ENCODE data around the gene SNTB2. TPM values are rescaled to one million over a fixed set of nuclear protein-coding genes. Genes with fewer than 3 reads are reported as not detected.

SNTB2 gene
- total RNA-seq, 2 donors from 2014 or later = 33.7 to 53.0 TPM

- no peak overlapping the region for H3K27ac ChIP-seq
- TF ChIP-seq POLR2A (IDR thresholded peaks at IDR 0.05) (no peak), POLR2AphosphoS5 (IDR thresholded peaks at IDR 0.05) (no peak), CTCF (IDR thresholded peaks at IDR 0.05) (no peak)
- no peaks in the 10 kb centered on the region for H3K9me3 ChIP-seq
- H3K27me3 ChIP-seq (replicated peaks; ENCODE audit: insufficient read depth) = no peaks in the 10 kb centered on the region
- H3K4me1 ChIP-seq (replicated peaks) = no peaks in the 10 kb centered on the region
- DNase-seq (ENCODE audit: low spot score) = no peak
- intact Hi-C loops (cut with DNase I) = no loop called here
- WGBS = 52% methylated on average over 1 of the region's 1 CpG
- H3K4me3 ChIP-seq = no peak overlapping the region
- H3K36me3 ChIP-seq = no peaks in the 10 kb centered on the region
Observed at GRCh38 chr16:69160192-69160591, 26.8 kb upstream of the SNTB2 start.

- Histone ChIP-seq H3K4me1 (replicated peaks) (no peaks in the 10 kb centered on the region), H3K36me3 (no peaks in the 10 kb centered on the region), H3K27ac (no peak overlapping the region), H3K4me3 (no peak overlapping the region), H3K27me3 (replicated peaks; ENCODE audit: insufficient read depth) (no peaks in the 10 kb centered on the region), H3K9me3 (no peaks in the 10 kb centered on the region)
- TF ChIP-seq CTCF (IDR thresholded peaks at IDR 0.05) (no peak), POLR2A (IDR thresholded peaks at IDR 0.05) (no peak), POLR2AphosphoS5 (IDR thresholded peaks at IDR 0.05) (no peak)
- no peak for DNase-seq (ENCODE audit: low spot score)
- intact Hi-C loops (cut with DNase I) = no loop called here
- 80% methylated on average over 6 of the region's 6 CpGs for WGBS
Observed at GRCh38 chr16:69165584-69165983, 21.4 kb upstream of the SNTB2 start.

- Histone ChIP-seq H3K27ac (no peak overlapping the region), H3K36me3 (no peaks in the 10 kb centered on the region)
- 37% methylated on average over 8 of the region's 8 CpGs for WGBS
Observed at GRCh38 chr16:69166221-69166833, 20.6 kb upstream of the SNTB2 start.

GRCh38 chr16:69166946-69167930 lies 19.7 kb upstream of the SNTB2 start:
- TF ChIP-seq POLR2AphosphoS5 (IDR thresholded peaks at IDR 0.05) (no peak), POLR2A (IDR thresholded peaks at IDR 0.05) (no peak), CTCF (IDR thresholded peaks at IDR 0.05) (no peak)
- no peak overlapping the region for H3K27ac ChIP-seq
- DNase-seq (ENCODE audit: low spot score) = no peak
- WGBS = 68% methylated on average over 7 of the region's 7 CpGs
- no peaks in the 10 kb centered on the region for H3K4me1 ChIP-seq (replicated peaks)
- intact Hi-C loops (cut with DNase I) = no loop called here
- H3K4me3 ChIP-seq = no peak overlapping the region
- no peaks in the 10 kb centered on the region for H3K9me3 ChIP-seq
- H3K27me3 ChIP-seq (replicated peaks; ENCODE audit: insufficient read depth) = no peaks in the 10 kb centered on the region
- no peaks in the 10 kb centered on the region for H3K36me3 ChIP-seq

More at GRCh38 chr16:69166221-69166833, 20.6 kb upstream of the SNTB2 start:
- intact Hi-C loops (cut with DNase I) = no loop called here
- H3K4me3 ChIP-seq = no peak overlapping the region
- no peaks in the 10 kb centered on the region for H3K9me3 ChIP-seq
- no peak for DNase-seq (ENCODE audit: low spot score)
- H3K4me1 ChIP-seq (replicated peaks) = no peaks in the 10 kb centered on the region
- TF ChIP-seq POLR2AphosphoS5 (IDR thresholded peaks at IDR 0.05) = no peak
- TF ChIP-seq POLR2A (IDR thresholded peaks at IDR 0.05) = no peak
- no peak for TF ChIP-seq CTCF (IDR thresholded peaks at IDR 0.05)
- no peaks in the 10 kb centered on the region for H3K27me3 ChIP-seq (replicated peaks; ENCODE audit: insufficient read depth)

Data from prostate gland (tissue), 2 donors.